IMR-90 (cell line): Measurements from ENCODE around the gene CHRNB1. TPM values are rescaled to one million over a fixed set of nuclear protein-coding genes. Genes with fewer than 3 reads are reported as not detected.

Experiments used
- ATAC-seq: fragments of 200-7000 bp; cut with Tn5 transposase; 2 replicates; pipeline ENCODE4 v1.9.1; 2020; ENCODE audit warnings: low read depth, mild to moderate bottlenecking, moderate library complexity
- BruUV-seq: library from RNA; stranded (reverse); fragments of 400-500 nt; replicated peaks from 2 replicates; lab custom pipeline; 2021; lab: Mats Ljungman, UMichigan
- CTCF ChIA-PET: fragments of 300-600 bp; formaldehyde crosslinking; extraction: SDS; loops from one replicate; lab custom pipeline; 2021; ENCODE audit warnings: antibody characterized with exemption; lab: Yijun Ruan, JAX
- POLR2A ChIA-PET: fragments of 300-600 bp; sonication (Branson Sonifier 250); formaldehyde crosslinking; loops from one replicate; lab custom pipeline; 2022; ENCODE audit warnings: antibody characterized with exemption; ENCODE audit not compliant: unreplicated experiment; lab: Charles Lee
- DNase-seq: peaks from one replicate; pipeline ENCODE4 v3.0.0; 2013
- H2AFZ ChIP-seq: replicated peaks from 2 replicates; pipeline ENCODE3; 2013; ENCODE audit warnings: low read length, mild to moderate bottlenecking; ENCODE audit not compliant: poor library complexity
- H2AK5ac ChIP-seq: 2 replicates; pipeline ENCODE4 v1.6.1; 2013; ENCODE audit warnings: low read depth, low read length, inconsistent platforms
- H2AK9ac ChIP-seq: replicated peaks from 2 replicates; pipeline ENCODE3; 2013; ENCODE audit warnings: mild to moderate bottlenecking, low read depth, low read length, moderate library complexity; ENCODE audit not compliant: poor library complexity
- H2BK120ac ChIP-seq: 2 replicates; pipeline ENCODE4 v1.6.1; 2013; ENCODE audit warnings: low read depth, low read length, inconsistent platforms
- H2BK15ac ChIP-seq: 3 replicates; pipeline ENCODE4 v1.6.1; 2013; ENCODE audit warnings: low read depth, low read length, inconsistent platforms
- H2BK20ac ChIP-seq: 2 replicates; pipeline ENCODE4 v1.6.1; 2013; ENCODE audit warnings: low read depth, mild to moderate bottlenecking, inconsistent platforms, low read length, moderate library complexity
- H2BK5ac ChIP-seq: 2 replicates; pipeline ENCODE4 v1.6.1; 2013; ENCODE audit warnings: mild to moderate bottlenecking, low read depth, low read length, inconsistent platforms; ENCODE audit not compliant: poor library complexity, severe bottlenecking
- H3K14ac ChIP-seq: replicated peaks from 2 replicates; pipeline ENCODE4 v1.6.1; 2013; ENCODE audit warnings: low read depth, low read length, inconsistent platforms
- H3K18ac ChIP-seq: 2 replicates; pipeline ENCODE4 v1.6.1; 2013; ENCODE audit warnings: low read depth, low read length, control low read depth
- H3K23ac ChIP-seq: 2 replicates; pipeline ENCODE4 v1.6.1; 2013; ENCODE audit warnings: low read depth, low read length, inconsistent platforms
- H3K27ac ChIP-seq: 2 replicates; pipeline ENCODE4 v1.5.1; 2013; ENCODE audit warnings: mild to moderate bottlenecking, control low read depth, low read length; ENCODE audit not compliant: insufficient read depth
- H3K27me3 ChIP-seq: 2 replicates; pipeline ENCODE4 v1.6.1; 2013; ENCODE audit warnings: low read length; ENCODE audit not compliant: control insufficient read depth, insufficient read depth
- H3K36me3 ChIP-seq: 2 replicates; pipeline ENCODE4 v1.6.1; 2013; ENCODE audit warnings: low read length, mixed read lengths; ENCODE audit not compliant: control insufficient read depth, insufficient read depth
- H3K4ac ChIP-seq: 2 replicates; pipeline ENCODE4 v1.6.1; 2013; ENCODE audit warnings: low read depth, low read length, inconsistent platforms
- H3K4me1 ChIP-seq: 2 replicates; pipeline ENCODE4 v1.6.1; 2013; ENCODE audit warnings: low read length, mixed read lengths; ENCODE audit not compliant: control insufficient read depth, insufficient read depth
- H3K4me2 ChIP-seq: 2 replicates; pipeline ENCODE4 v1.6.1; 2013; ENCODE audit warnings: low read depth, mild to moderate bottlenecking, control low read depth, low read length, moderate library complexity
- H3K4me3 ChIP-seq: 2 replicates; pipeline ENCODE4 v1.5.1; 2013; ENCODE audit warnings: low read depth, mild to moderate bottlenecking, control low read depth, low read length, moderate library complexity; ENCODE audit not compliant: insufficient read depth
- H3K56ac ChIP-seq: 2 replicates; pipeline ENCODE4 v1.6.1; 2013; ENCODE audit warnings: low read length, inconsistent platforms; ENCODE audit not compliant: insufficient read depth; ENCODE audit errors: extremely low read depth
- H3K79me1 ChIP-seq, 2 experiments: 2 replicates each; pipeline ENCODE4 v1.6.1; 2013; ENCODE audit warnings: low read length in 2 of 2, inconsistent platforms in 1 of 2, low read depth in 1 of 2
- H3K9ac ChIP-seq: 2 replicates; pipeline ENCODE4 v1.6.1; 2013; ENCODE audit warnings: low read depth, low read length, control low read depth
- H3K9me1 ChIP-seq: 2 replicates; pipeline ENCODE4 v1.6.1; 2013; ENCODE audit warnings: low read length, inconsistent platforms; ENCODE audit not compliant: insufficient read depth
- H3K9me3 ChIP-seq: 2 replicates; pipeline ENCODE4 v1.6.1; 2013; ENCODE audit warnings: low read length; ENCODE audit not compliant: control insufficient read depth, insufficient read depth
- H4K20me1 ChIP-seq: 2 replicates; pipeline ENCODE4 v1.6.1; 2013; ENCODE audit warnings: low read length, inconsistent platforms; ENCODE audit not compliant: insufficient read depth
- H4K5ac ChIP-seq: 2 replicates; pipeline ENCODE4 v1.6.1; 2013; ENCODE audit warnings: mild to moderate bottlenecking, low read depth, low read length, control low read depth
- H4K8ac ChIP-seq, 2 experiments: 2 replicates each; pipeline ENCODE4 v1.6.1; 2013; ENCODE audit warnings: low read depth in 2 of 2, low read length in 2 of 2, control low read depth in 1 of 2, inconsistent platforms in 1 of 2
- H4K91ac ChIP-seq: 2 replicates; pipeline ENCODE4 v1.6.1; 2013; ENCODE audit warnings: low read depth, low read length, inconsistent platforms; ENCODE audit not compliant: insufficient read depth
- BHLHE40 ChIP-seq: fragments of 150-350 bp; IDR thresholded peaks from 2 replicates; pipeline ENCODE4 v1.6.1; 2016; ENCODE audit warnings: mild to moderate bottlenecking, low read depth, low read length
- CEBPB ChIP-seq: IDR thresholded peaks from 2 replicates; pipeline ENCODE4 v1.6.1; 2012; ENCODE audit warnings: low read depth, low read length, improper control_type of control experiment
- CTCF ChIP-seq: conservative IDR thresholded peaks from 2 replicates; pipeline ENCODE4 v1.5.1; 2012; ENCODE audit warnings: mild to moderate bottlenecking, low read depth, low read length, improper control_type of control experiment
- ELK1 ChIP-seq: fragments of 150-350 bp; IDR thresholded peaks from 2 replicates; pipeline ENCODE4 v1.6.1; 2016; ENCODE audit warnings: low read depth, mild to moderate bottlenecking, low read length, moderate library complexity, borderline replicate concordance
- FOS ChIP-seq: fragments of 150-350 bp; IDR thresholded peaks from 2 replicates; pipeline ENCODE4 v1.6.1; 2016; ENCODE audit warnings: low read depth, low read length
- MAFK ChIP-seq: IDR thresholded peaks from 2 replicates; pipeline ENCODE4 v1.6.1; 2012; ENCODE audit warnings: low read depth, low read length, improper control_type of control experiment
- MXI1 ChIP-seq: IDR thresholded peaks from 2 replicates; pipeline ENCODE4 v1.6.1; 2012; ENCODE audit warnings: low read depth, mild to moderate bottlenecking, low read length, moderate library complexity, borderline replicate concordance
- NFE2L2 ChIP-seq: fragments of 150-350 bp; IDR thresholded peaks from 2 replicates; pipeline ENCODE4 v1.6.1; 2016; ENCODE audit warnings: low read depth, mild to moderate bottlenecking, low read length
- POLR2A ChIP-seq: IDR thresholded peaks from 2 replicates; pipeline ENCODE4 v1.6.1; 2012; ENCODE audit warnings: mild to moderate bottlenecking, low read depth, low read length
- RAD21 ChIP-seq: IDR thresholded peaks from 2 replicates; pipeline ENCODE4 v1.6.1; 2012; ENCODE audit warnings: low read length, improper control_type of control experiment
- RFX5 ChIP-seq: IDR thresholded peaks from 2 replicates; pipeline ENCODE4 v1.8.0; 2012; ENCODE audit warnings: low read depth, mild to moderate bottlenecking, low read length, moderate library complexity
- SMC3 ChIP-seq: fragments of 150-350 bp; IDR thresholded peaks from 2 replicates; pipeline ENCODE4 v1.6.1; 2016; ENCODE audit warnings: low read depth, mild to moderate bottlenecking, antibody characterized with exemption, low read length, moderate library complexity
- WGBS, 2 experiments: methylation state at CpG; one replicate each; pipeline versions ENCODE4 v1.1.5 to v1.1.7; 2013; ENCODE audit warnings: missing lambda C conversion rate in 2 of 2; ENCODE audit not compliant: insufficient read length in 1 of 2; ENCODE audit errors: extremely low coverage in 2 of 2; 5-methylcytosine and 5-hydroxymethylcytosine counted together
- dilution Hi-C: fragments of 300-500 bp; cut with HindIII; formaldehyde crosslinking; loops from one replicate; pipeline ENCODE4 v1.14.3; 2018; ENCODE audit warnings: low sequenced_read_pairs; ENCODE audit not compliant: unreplicated experiment
- in situ Hi-C: fragments of 300-500 bp; cut with MboI; formaldehyde crosslinking; loops from 3 replicates; pipeline ENCODE4 v1.14.3; 2019; ENCODE audit warnings: low sequenced_read_pairs, inconsistent platforms, mixed read lengths
- intact Hi-C: fragments of 100-400 bp; cut with micrococcal nuclease; formaldehyde crosslinking; loops from 2 replicates; pipeline ENCODE4 v1.10.0; 2022
- polyA plus RNA-seq, 3 experiments: library from polyadenylated mRNA; depleted of rRNA; stranded (reverse); fragments of >200 nt; gene quantifications; 2 replicates each; pipeline ENCODE4 v1.2.3, GENCODE V29; 2012; ENCODE audit warnings: low replicate concordance in 1 of 3
- total RNA-seq: library from RNA; depleted of rRNA; stranded (reverse); fragments of >200 nt; gene quantifications from 2 replicates; pipeline ENCODE4 v1.2.3, GENCODE V29; 2012
- TF ChIP-seq, protein P1 (sequence below): fragments of 150-350 bp; IDR thresholded peaks from 2 replicates; pipeline ENCODE4 v1.6.1; 2017; ENCODE audit warnings: mild to moderate bottlenecking, antibody characterized with exemption, low read length, low read depth

CHRNB1 gene
- total and polyA plus RNA-seq, 2 of the 4 experiments (the other 2 are of a cell fraction) = 4.3 to 6.0 TPM

DNA sequence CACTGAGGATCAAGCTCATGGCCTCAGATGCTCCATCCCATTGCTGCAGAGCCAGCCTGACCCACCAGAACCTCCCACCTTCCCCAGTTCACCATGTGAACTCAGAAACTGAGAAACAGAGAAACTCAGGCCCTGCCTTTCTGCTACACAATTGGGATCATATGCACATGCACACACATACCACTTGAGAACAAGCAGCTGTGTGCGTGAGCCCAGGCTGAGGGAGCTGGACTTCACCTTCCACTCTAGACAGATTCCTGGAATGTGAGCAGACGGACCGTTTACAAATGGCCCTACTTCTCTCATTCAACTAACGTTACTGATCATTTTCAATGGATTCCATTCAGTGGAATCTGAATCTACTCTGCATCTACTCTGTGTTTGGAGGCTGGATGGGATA is 21.2 kb upstream of the CHRNB1 start:
- no CpG with 5 or more reads among the region's 4 CpGs for WGBS, 2 experiments
- dilution Hi-C loops (no loop called here), in situ Hi-C loops (no loop called here), intact Hi-C loops (no loop called here)
- DNase-seq (peak; percentile 18), ATAC-seq (peak; percentile 56)
- H2AFZ ChIP-seq = no peak overlapping the region
- H2AK5ac ChIP-seq = no peak overlapping the region
- H3K79me1 ChIP-seq = no peaks in the 10 kb centered on the region
- H3K4me2 ChIP-seq = no peak overlapping the region
- H3K4me1 ChIP-seq = no peaks in the 10 kb centered on the region
- no peaks in the 10 kb centered on the region for H4K20me1 ChIP-seq
- H2BK15ac ChIP-seq = no peak overlapping the region
- H2BK20ac ChIP-seq = no peak overlapping the region
- POLR2A ChIA-PET = no interaction called here
- 0 out of 2 replicates have a peak, but pooled peaks cover 3% of the 10 kb centered on the region for H3K9me1 ChIP-seq
- H3K23ac ChIP-seq = no peak overlapping the region
- TF ChIP-seq CEBPB = no peak
- TF ChIP-seq SMC3 = no peak
- no peak for TF ChIP-seq NFE2L2
- TF ChIP-seq MXI1 = no peak
- no peak for TF ChIP-seq RFX5
- TF ChIP-seq, protein P1, sequence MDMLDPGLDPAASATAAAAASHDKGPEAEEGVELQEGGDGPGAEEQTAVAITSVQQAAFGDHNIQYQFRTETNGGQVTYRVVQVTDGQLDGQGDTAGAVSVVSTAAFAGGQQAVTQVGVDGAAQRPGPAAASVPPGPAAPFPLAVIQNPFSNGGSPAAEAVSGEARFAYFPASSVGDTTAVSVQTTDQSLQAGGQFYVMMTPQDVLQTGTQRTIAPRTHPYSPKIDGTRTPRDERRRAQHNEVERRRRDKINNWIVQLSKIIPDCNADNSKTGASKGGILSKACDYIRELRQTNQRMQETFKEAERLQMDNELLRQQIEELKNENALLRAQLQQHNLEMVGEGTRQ = no peak
- no peak for TF ChIP-seq BHLHE40
- TF ChIP-seq CTCF = no peak
- no peak for TF ChIP-seq MAFK
- no peak for TF ChIP-seq POLR2A
- no peak for TF ChIP-seq FOS
- no peak for TF ChIP-seq ELK1
- no peak for TF ChIP-seq RAD21
- BruUV-seq = no TSS peak
- H2BK120ac ChIP-seq = no peak overlapping the region
- no peak overlapping the region for H3K27ac ChIP-seq
- H4K91ac ChIP-seq = no peak overlapping the region
- H3K14ac ChIP-seq = no peak overlapping the region
- no peak overlapping the region for H3K4me3 ChIP-seq
- no peak overlapping the region for H4K8ac ChIP-seq
- no peak overlapping the region for H3K9ac ChIP-seq
- H4K5ac ChIP-seq = no peak overlapping the region
- CTCF ChIA-PET = no interaction called here
- no peaks in the 10 kb centered on the region for H3K9me3 ChIP-seq
- no peak overlapping the region for H2BK5ac ChIP-seq
- H3K18ac ChIP-seq = no peak overlapping the region
- peaks cover under 1% of the 10 kb centered on the region; the same call in 1 of the 2 replicates for H3K36me3 ChIP-seq
- H3K27me3 ChIP-seq = 0 out of 2 replicates have a peak, but pooled peaks cover 2% of the 10 kb centered on the region
- no peak overlapping the region for H3K4ac ChIP-seq
- H2AK9ac ChIP-seq = no peak overlapping the region
- H3K56ac ChIP-seq = no peak overlapping the region
